Measurements from ENCODE around the gene CHRM4. TPM values are rescaled to one million over a fixed set of nuclear protein-coding genes. Genes with fewer than 3 reads are reported as not detected.

The CHRM4 gene
- polyA plus RNA-seq, 1 experiment = 0.10 TPM

DNA sequence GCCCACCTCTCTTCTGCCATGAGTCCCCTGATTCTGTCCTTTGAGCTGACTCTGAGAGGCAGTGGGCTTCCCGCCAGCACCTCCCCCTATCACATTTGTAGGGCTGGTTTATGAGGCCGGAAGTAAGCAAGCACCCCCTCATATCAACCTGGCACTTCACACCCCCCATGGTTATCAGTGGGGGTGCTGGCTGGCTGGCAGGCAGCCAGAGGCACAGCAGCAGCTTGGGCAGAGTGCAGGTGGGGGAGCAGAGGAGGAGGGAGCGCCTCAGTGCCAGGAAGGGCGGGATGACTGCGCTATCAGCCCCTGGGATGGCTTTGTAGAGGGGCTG lies 22.9 kb upstream of the CHRM4 start:
- no peak for DNase-seq (ENCODE audit: low read depth)
- no peak overlapping the region for H3K4me3 ChIP-seq (ENCODE audit: low read depth, low read length)
- peaks cover 15% of the 10 kb centered on the region for H3K36me3 ChIP-seq (ENCODE audit: control insufficient read depth, insufficient read depth, low read length)
- CTCF ChIA-PET = interaction anchor here (1.8 kb wide), 1 partner anchor 17 kb away, joined by 4 read pairs; no protein-coding TSS in a partner anchor
- TF ChIP-seq CTCF (IDR thresholded peaks at IDR 0.05; ENCODE audit: insufficient read depth, low read depth, low read length) = no peak
- POLR2A ChIA-PET = no interaction called here
- H3K27me3 ChIP-seq (ENCODE audit: control insufficient read depth, insufficient read depth, low read length) = no peaks in the 10 kb centered on the region

- no peak for TF ChIP-seq CTCF (IDR thresholded peaks at IDR 0.05; ENCODE audit: insufficient read depth, low read depth, low read length)
- H3K27me3 ChIP-seq (ENCODE audit: control insufficient read depth, insufficient read depth, low read length) = no peaks in the 10 kb centered on the region
- ChIA-PET POLR2A (no interaction called here), CTCF (interaction anchor here (1.2 to 1.9 kb wide), 3 partner anchors 8 to 115 kb away, joined by 4 to 5 read pairs (median 4); no protein-coding TSS in a partner anchor)
- no peak for DNase-seq (ENCODE audit: low read depth)
- H3K4me3 ChIP-seq (ENCODE audit: low read depth, low read length) = no peak overlapping the region
- H3K36me3 ChIP-seq (ENCODE audit: control insufficient read depth, insufficient read depth, low read length) = peaks cover 15% of the 10 kb centered on the region
Observed at GRCh38 chr11:46413760-46414465, 22.3 kb upstream of the CHRM4 start.

GRCh38 chr11:46410021-46410420 lies 18.4 kb upstream of the CHRM4 start:
- no peak for TF ChIP-seq CTCF (IDR thresholded peaks at IDR 0.05; ENCODE audit: insufficient read depth, low read depth, low read length)
- ChIA-PET POLR2A (no interaction called here), CTCF (interaction anchor here (1.0 to 3.2 kb wide), 9 partner anchors 10 to 208 kb away, joined by 3 to 13 read pairs (median 5); no protein-coding TSS in a partner anchor)
- no peaks in the 10 kb centered on the region for H3K27me3 ChIP-seq (ENCODE audit: control insufficient read depth, insufficient read depth, low read length)
- no peak for DNase-seq (ENCODE audit: low read depth)
- H3K4me3 ChIP-seq (ENCODE audit: low read depth, low read length) = no peak overlapping the region
- peaks cover 24% of the 10 kb centered on the region for H3K36me3 ChIP-seq (ENCODE audit: control insufficient read depth, insufficient read depth, low read length)

DNA sequence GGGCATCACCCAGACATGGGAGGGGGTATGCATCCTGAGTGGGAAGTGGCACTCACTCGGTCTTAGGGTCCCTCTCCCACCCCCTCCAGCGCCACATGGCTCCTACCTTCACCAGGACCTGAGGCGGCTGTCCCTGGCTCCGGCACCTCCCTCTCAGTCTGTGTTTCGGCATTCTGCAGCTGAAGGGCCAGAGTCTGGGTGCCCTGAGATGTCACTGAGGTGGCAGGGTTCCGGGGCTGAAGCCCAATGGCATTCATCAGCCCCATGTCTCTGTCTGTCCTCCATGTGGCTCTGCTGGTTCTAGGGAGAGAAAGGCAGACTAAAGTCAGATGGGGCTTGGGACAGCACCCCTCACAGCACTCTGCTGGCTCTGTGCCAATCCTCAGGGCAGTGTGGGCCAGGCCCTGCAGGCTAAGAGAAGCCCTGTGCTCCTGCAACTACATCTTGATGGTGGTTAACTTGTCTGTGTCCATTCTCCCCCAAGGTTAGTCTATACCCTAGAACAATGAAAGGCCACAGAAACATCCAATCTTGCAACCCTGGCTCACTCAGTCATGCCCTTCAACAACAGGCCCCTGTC lies 16.9 kb upstream of the CHRM4 start:
- H3K36me3 ChIP-seq (ENCODE audit: control insufficient read depth, insufficient read depth, low read length) = peaks cover 20% of the 10 kb centered on the region
- ChIA-PET CTCF (interaction anchor here (0.7 to 3.2 kb wide), 3 partner anchors 14 to 121 kb away, joined by 3 to 13 read pairs (median 5); no protein-coding TSS in a partner anchor), POLR2A (no interaction called here)

More for the DNA sequence above, 16.9 kb upstream of the CHRM4 start:
- no peak for DNase-seq (ENCODE audit: low read depth)
- no peak overlapping the region for H3K4me3 ChIP-seq (ENCODE audit: low read depth, low read length)
- no peak for TF ChIP-seq CTCF (IDR thresholded peaks at IDR 0.05; ENCODE audit: insufficient read depth, low read depth, low read length)
- no peaks in the 10 kb centered on the region for H3K27me3 ChIP-seq (ENCODE audit: control insufficient read depth, insufficient read depth, low read length)
